Muscle of leg (tissue), 11 donors: ENCODE data around the gene NFIA. TPM values are rescaled to one million over a fixed set of nuclear protein-coding genes. Genes with fewer than 3 reads are reported as not detected.
A peak's percentile ranks its signal among the peaks of the same experiment; 100 is the strongest.
"Not testable (repeated sequence)": the region's sequence is repeated elsewhere in the genome, so short reads cannot be mapped to it uniquely, and the experiment has no call there.

Experiments
- DNase-seq: peaks from one replicate; pipeline ENCODE4 v3.0.0; 2013
- H3K27ac ChIP-seq: one replicate; pipeline ENCODE4 v1.5.1; 2013; ENCODE audit warnings: mild to moderate bottlenecking, low read length, control low read depth
- H3K27me3 ChIP-seq: one replicate; pipeline ENCODE4 v1.6.1; 2013; ENCODE audit warnings: low read length; ENCODE audit not compliant: control insufficient read depth, insufficient read depth
- H3K36me3 ChIP-seq: one replicate; pipeline ENCODE4 v1.6.1; 2013; ENCODE audit warnings: low read length; ENCODE audit not compliant: control insufficient read depth, insufficient read depth
- H3K4me1 ChIP-seq: one replicate; pipeline ENCODE4 v1.6.1; 2013; ENCODE audit warnings: low read length; ENCODE audit not compliant: control insufficient read depth, insufficient read depth
- H3K4me3 ChIP-seq: one replicate; pipeline ENCODE4 v1.5.1; 2013; ENCODE audit warnings: low read length, control low read depth
- H3K9me3 ChIP-seq: replicated peaks from 2 replicates; pipeline ENCODE4 v1.6.1; 2013; ENCODE audit warnings: low read depth, low read length; ENCODE audit not compliant: control insufficient read depth
- WGBS: methylation state at CpG from one replicate; pipeline ENCODE4 v1.1.5; 2013; ENCODE audit warnings: missing lambda C conversion rate; ENCODE audit not compliant: insufficient coverage; 5-methylcytosine and 5-hydroxymethylcytosine counted together
- polyA plus RNA-seq, 8 donors: library from polyadenylated mRNA; unstranded; fragments of 120-200 nt; gene quantifications; one replicate each; pipeline versions ENCODE4 v1.2.1 to v1.2.3, GENCODE V29; 2013; ENCODE audit warnings: inconsistent platforms in 1 of 8, low replicate concordance in 1 of 8; ENCODE audit not compliant: insufficient read length in 8 of 8, insufficient read depth in 1 of 8
- total RNA-seq: library from RNA; stranded (reverse); fragments of 120-200 nt; gene quantifications from one replicate; pipeline ENCODE4 v1.2.4, GENCODE V29; 2013

Gene NFIA
- total and polyA plus RNA-seq, 9 donors = 21.6 to 41.0 (median 29.7) TPM

- WGBS = 53% methylated on average over 2 of the region's 2 CpGs
- DNase-seq = no peak
- Histone ChIP-seq H3K27ac (no peak overlapping the region), H3K9me3 (no peaks in the 10 kb centered on the region), H3K4me1 (peaks cover 3% of the 10 kb centered on the region), H3K36me3 (no peaks in the 10 kb centered on the region), H3K27me3 (no peaks in the 10 kb centered on the region), H3K4me3 (no peak overlapping the region)
Observed at GRCh38 chr1:61124078-61124477, 41.7 kb downstream of the NFIA start.

GRCh38 chr1:61124696-61125095 lies 42.3 kb downstream of the NFIA start:
- Histone ChIP-seq H3K27ac (peak overlapping the region; percentile 70), H3K4me3 (no peak overlapping the region), H3K36me3 (no peaks in the 10 kb centered on the region), H3K4me1 (peaks cover 3% of the 10 kb centered on the region), H3K9me3 (no peaks in the 10 kb centered on the region), H3K27me3 (no peaks in the 10 kb centered on the region)
- peak; percentile 83 for DNase-seq
- 40% methylated on average over 1 of the region's 3 CpGs for WGBS

- Histone ChIP-seq H3K36me3 (no peaks in the 10 kb centered on the region), H3K9me3 (no peaks in the 10 kb centered on the region), H3K4me1 (peaks cover 3% of the 10 kb centered on the region), H3K4me3 (no peak overlapping the region), H3K27me3 (no peaks in the 10 kb centered on the region), H3K27ac (peak overlapping the region; percentile 70)
- WGBS = no CpG with 5 or more reads among the region's 7 CpGs
- peak; percentile 76 for DNase-seq
Observed at GRCh38 chr1:61125263-61125662, 42.9 kb downstream of the NFIA start.

- no peak for DNase-seq
- 50% methylated on average over 2 of the region's 3 CpGs for WGBS
- Histone ChIP-seq H3K27ac (peak overlapping the region; percentile 70), H3K36me3 (no peaks in the 10 kb centered on the region), H3K4me3 (no peak overlapping the region), H3K9me3 (no peaks in the 10 kb centered on the region), H3K27me3 (no peaks in the 10 kb centered on the region), H3K4me1 (peaks cover 3% of the 10 kb centered on the region)
Observed at GRCh38 chr1:61125895-61126294, 43.5 kb downstream of the NFIA start.

- not testable (repeated sequence) for H3K4me1 ChIP-seq
Observed at GRCh38 chr1:61126843-61127242, 44.5 kb downstream of the NFIA start.

GRCh38 chr1:61130338-61131000 lies 48.1 kb downstream of the NFIA start:
- peaks cover 4% of the 10 kb centered on the region for H3K4me1 ChIP-seq
- no peaks in the 10 kb centered on the region for H3K27me3 ChIP-seq
- H3K4me3 ChIP-seq = no peak overlapping the region
- H3K9me3 ChIP-seq = no peaks in the 10 kb centered on the region
- H3K36me3 ChIP-seq = no peaks in the 10 kb centered on the region
- WGBS = 93% methylated on average over 2 of the region's 6 CpGs
- no peak overlapping the region for H3K27ac ChIP-seq
- DNase-seq = no peak

More at GRCh38 chr1:61126843-61127242, 44.5 kb downstream of the NFIA start:
- not testable (repeated sequence) for H3K36me3 ChIP-seq, DNase-seq, H3K9me3 ChIP-seq, H3K4me3 ChIP-seq, H3K27me3 ChIP-seq, H3K27ac ChIP-seq
- WGBS = 94% methylated on average over 3 of the region's 12 CpGs

GRCh38 chr1:61131248-61131647 lies 48.9 kb downstream of the NFIA start:
- no peaks in the 10 kb centered on the region for H3K36me3 ChIP-seq
- H3K4me1 ChIP-seq = peaks cover 4% of the 10 kb centered on the region
- H3K4me3 ChIP-seq = no peak overlapping the region
- H3K27ac ChIP-seq = peak overlapping the region; percentile 82
- no peak for DNase-seq
- H3K27me3 ChIP-seq = no peaks in the 10 kb centered on the region
- H3K9me3 ChIP-seq = no peaks in the 10 kb centered on the region

- H3K9me3 ChIP-seq = no peaks in the 10 kb centered on the region
- peak; percentile 90 for DNase-seq
- H3K4me1 ChIP-seq = peaks cover 4% of the 10 kb centered on the region
Observed at GRCh38 chr1:61131716-61132115, 49.4 kb downstream of the NFIA start.

GRCh38 chr1:61132176-61132638 lies 49.8 kb downstream of the NFIA start:
- Histone ChIP-seq H3K4me3 (no peak overlapping the region), H3K27ac (peak overlapping the region; percentile 82)
- DNase-seq = peak; percentile 54

More at GRCh38 chr1:61131716-61132115, 49.4 kb downstream of the NFIA start:
- H3K27me3 ChIP-seq = no peaks in the 10 kb centered on the region
- H3K4me3 ChIP-seq = no peak overlapping the region
- H3K27ac ChIP-seq = peak overlapping the region; percentile 82
- no peaks in the 10 kb centered on the region for H3K36me3 ChIP-seq

GRCh38 chr1:61132645-61133334 lies 50.4 kb downstream of the NFIA start:
- no CpG with 5 or more reads among the region's 6 CpGs for WGBS
- Histone ChIP-seq H3K36me3 (no peaks in the 10 kb centered on the region), H3K4me3 (no peak overlapping the region), H3K4me1 (peaks cover 4% of the 10 kb centered on the region), H3K27me3 (no peaks in the 10 kb centered on the region), H3K9me3 (no peaks in the 10 kb centered on the region), H3K27ac (peak overlapping the region; percentile 82)
- DNase-seq = peak; percentile 61

More at GRCh38 chr1:61132176-61132638, 49.8 kb downstream of the NFIA start:
- H3K27me3 ChIP-seq = no peaks in the 10 kb centered on the region
- WGBS = no CpG with 5 or more reads among the region's 5 CpGs
- no peaks in the 10 kb centered on the region for H3K9me3 ChIP-seq
- peaks cover 4% of the 10 kb centered on the region for H3K4me1 ChIP-seq
- H3K36me3 ChIP-seq = no peaks in the 10 kb centered on the region
